HUES48 (cell line): ENCODE data around the gene LRGUK.
A peak's percentile ranks its signal among the peaks of the same experiment; 100 is the strongest.

Experiments used
- H3K27ac ChIP-seq: one replicate; pipeline ENCODE4 v1.7.0; 2013; ENCODE audit warnings: low read depth, low read length, inconsistent platforms
- H3K27me3 ChIP-seq: 2 replicates; pipeline ENCODE4 v1.6.1; 2013; ENCODE audit warnings: mild to moderate bottlenecking, low read length; ENCODE audit not compliant: control insufficient read depth, insufficient read depth
- H3K36me3 ChIP-seq: 2 replicates; pipeline ENCODE4 v1.6.1; 2013; ENCODE audit warnings: low read length; ENCODE audit not compliant: control insufficient read depth, insufficient read depth
- H3K4me1 ChIP-seq: 2 replicates; pipeline ENCODE4 v1.6.1; 2013; ENCODE audit warnings: mild to moderate bottlenecking, low read length; ENCODE audit not compliant: control insufficient read depth, insufficient read depth
- H3K4me3 ChIP-seq: 2 replicates; pipeline ENCODE4 v1.5.1; 2013; ENCODE audit warnings: mild to moderate bottlenecking, low read depth, low read length
- H3K9ac ChIP-seq: 2 replicates; pipeline ENCODE4 v1.6.1; 2013; ENCODE audit warnings: mild to moderate bottlenecking, low read depth, low read length, moderate library complexity
- H3K9me3 ChIP-seq: 2 replicates; pipeline ENCODE4 v1.6.1; 2013; ENCODE audit warnings: low read length; ENCODE audit not compliant: control insufficient read depth, insufficient read depth

The LRGUK gene

GRCh38 chr7:134098072-134098471, 29.1 kb upstream of the LRGUK start:
- H3K9ac ChIP-seq, result no peak overlapping the region
- H3K4me3 ChIP-seq, result no peak overlapping the region
- no peak overlapping the region for H3K27ac ChIP-seq
- H3K4me1 ChIP-seq, result no peaks in the 10 kb centered on the region
- no peaks in the 10 kb centered on the region for H3K36me3 ChIP-seq
- peaks cover 10% of the 10 kb centered on the region for H3K9me3 ChIP-seq
- no peaks in the 10 kb centered on the region for H3K27me3 ChIP-seq

GRCh38 chr7:134101716-134102115, 25.4 kb upstream of the LRGUK start:
- no peak overlapping the region for H3K4me3 ChIP-seq
- no peaks in the 10 kb centered on the region for H3K27me3 ChIP-seq
- no peak overlapping the region for H3K27ac ChIP-seq
- no peaks in the 10 kb centered on the region for H3K4me1 ChIP-seq
- H3K36me3 ChIP-seq, result no peaks in the 10 kb centered on the region
- H3K9ac ChIP-seq, result no peak overlapping the region
- peaks cover under 1% of the 10 kb centered on the region; the same call in 1 of the 2 replicates for H3K9me3 ChIP-seq

GRCh38 chr7:134104166-134104565, 23.0 kb upstream of the LRGUK start:
- H3K4me3 ChIP-seq, result no peak overlapping the region
- H3K9me3 ChIP-seq, result no peaks in the 10 kb centered on the region
- H3K27ac ChIP-seq, result no peak overlapping the region
- H3K36me3 ChIP-seq, result no peaks in the 10 kb centered on the region
- no peak overlapping the region for H3K9ac ChIP-seq
- H3K27me3 ChIP-seq, result no peaks in the 10 kb centered on the region
- no peaks in the 10 kb centered on the region for H3K4me1 ChIP-seq

- Histone ChIP-seq H3K27ac (no peak overlapping the region), H3K9me3 (no peaks in the 10 kb centered on the region), H3K27me3 (no peaks in the 10 kb centered on the region), H3K4me3 (no peak overlapping the region), H3K4me1 (no peaks in the 10 kb centered on the region), H3K9ac (no peak overlapping the region), H3K36me3 (no peaks in the 10 kb centered on the region)
Measured at GRCh38 chr7:134105841-134106240, 21.3 kb upstream of the LRGUK start.

GRCh38 chr7:134108802-134109201, 18.3 kb upstream of the LRGUK start:
- H3K27me3 ChIP-seq, result no peaks in the 10 kb centered on the region

GRCh38 chr7:134113655-134114054, 13.5 kb upstream of the LRGUK start:
- Histone ChIP-seq H3K27ac (peak overlapping the region; percentile 45), H3K9me3 (no peaks in the 10 kb centered on the region), H3K4me1 (peaks cover 18% of the 10 kb centered on the region), H3K4me3 (no peak overlapping the region), H3K9ac (no peak overlapping the region), H3K27me3 (no peaks in the 10 kb centered on the region), H3K36me3 (no peaks in the 10 kb centered on the region)

More at GRCh38 chr7:134108802-134109201, 18.3 kb upstream of the LRGUK start:
- H3K36me3 ChIP-seq, result no peaks in the 10 kb centered on the region
- peaks cover 10% of the 10 kb centered on the region for H3K4me1 ChIP-seq
- no peak overlapping the region for H3K27ac ChIP-seq
- H3K9me3 ChIP-seq, result no peaks in the 10 kb centered on the region
- no peak overlapping the region for H3K9ac ChIP-seq
- H3K4me3 ChIP-seq, result no peak overlapping the region

- Histone ChIP-seq H3K27ac (no peak overlapping the region), H3K9ac (no peak overlapping the region), H3K36me3 (no peaks in the 10 kb centered on the region), H3K4me1 (peaks cover 18% of the 10 kb centered on the region), H3K9me3 (no peaks in the 10 kb centered on the region), H3K4me3 (no peak overlapping the region), H3K27me3 (no peaks in the 10 kb centered on the region)
Measured at GRCh38 chr7:134114992-134115391, 12.1 kb upstream of the LRGUK start.

GRCh38 chr7:134120405-134120804, 6.7 kb upstream of the LRGUK start:
- no peak overlapping the region for H3K4me3 ChIP-seq
- H3K4me1 ChIP-seq, result 0 out of 2 replicates have a peak, but pooled peaks cover 5% of the 10 kb centered on the region
- no peaks in the 10 kb centered on the region for H3K27me3 ChIP-seq
- no peaks in the 10 kb centered on the region for H3K9me3 ChIP-seq
- no peak overlapping the region for H3K27ac ChIP-seq
- H3K36me3 ChIP-seq, result no peaks in the 10 kb centered on the region
- no peak overlapping the region for H3K9ac ChIP-seq

- Histone ChIP-seq H3K9ac (no peak overlapping the region), H3K4me3 (no peak overlapping the region), H3K36me3 (no peaks in the 10 kb centered on the region), H3K9me3 (no peaks in the 10 kb centered on the region), H3K4me1 (0 out of 2 replicates have a peak, but pooled peaks cover 12% of the 10 kb centered on the region), H3K27me3 (0 out of 2 replicates have a peak, but pooled peaks cover 3% of the 10 kb centered on the region), H3K27ac (no peak overlapping the region)
Measured at GRCh38 chr7:134121632-134122139, 5.5 kb upstream of the LRGUK start.

- H3K9me3 ChIP-seq, result no peaks in the 10 kb centered on the region
- H3K4me3 ChIP-seq, result no peak overlapping the region
- no peak overlapping the region for H3K9ac ChIP-seq
- no peaks in the 10 kb centered on the region for H3K36me3 ChIP-seq
- 0 out of 2 replicates have a peak, but pooled peaks cover 3% of the 10 kb centered on the region for H3K27me3 ChIP-seq
- H3K27ac ChIP-seq, result no peak overlapping the region
- H3K4me1 ChIP-seq, result peaks cover 17% of the 10 kb centered on the region
Measured at GRCh38 chr7:134122980-134123379, 4.2 kb upstream of the LRGUK start.

- H3K4me3 ChIP-seq, result no peak overlapping the region
- H3K9me3 ChIP-seq, result no peaks in the 10 kb centered on the region
Measured at GRCh38 chr7:134126146-134126545, 994 bp upstream of the LRGUK start.

More at GRCh38 chr7:134126146-134126545, 994 bp upstream of the LRGUK start:
- no peaks in the 10 kb centered on the region for H3K36me3 ChIP-seq
- peaks cover 37% of the 10 kb centered on the region for H3K4me1 ChIP-seq
- H3K9ac ChIP-seq, result no peak overlapping the region
- H3K27me3 ChIP-seq, result 0 out of 2 replicates have a peak, but pooled peaks cover 3% of the 10 kb centered on the region
- no peak overlapping the region for H3K27ac ChIP-seq
